GM18907 (cell line): ENCODE measurements around the gene COPZ1.

Source experiments
- ATAC-seq: cut with Tn5 transposase; IDR thresholded peaks from one replicate; pipeline ENCODE4 v1.9.1; 2021; ENCODE audit warnings: mild to moderate bottlenecking, moderate library complexity; ENCODE audit not compliant: unreplicated experiment

COPZ1 gene

DNA sequence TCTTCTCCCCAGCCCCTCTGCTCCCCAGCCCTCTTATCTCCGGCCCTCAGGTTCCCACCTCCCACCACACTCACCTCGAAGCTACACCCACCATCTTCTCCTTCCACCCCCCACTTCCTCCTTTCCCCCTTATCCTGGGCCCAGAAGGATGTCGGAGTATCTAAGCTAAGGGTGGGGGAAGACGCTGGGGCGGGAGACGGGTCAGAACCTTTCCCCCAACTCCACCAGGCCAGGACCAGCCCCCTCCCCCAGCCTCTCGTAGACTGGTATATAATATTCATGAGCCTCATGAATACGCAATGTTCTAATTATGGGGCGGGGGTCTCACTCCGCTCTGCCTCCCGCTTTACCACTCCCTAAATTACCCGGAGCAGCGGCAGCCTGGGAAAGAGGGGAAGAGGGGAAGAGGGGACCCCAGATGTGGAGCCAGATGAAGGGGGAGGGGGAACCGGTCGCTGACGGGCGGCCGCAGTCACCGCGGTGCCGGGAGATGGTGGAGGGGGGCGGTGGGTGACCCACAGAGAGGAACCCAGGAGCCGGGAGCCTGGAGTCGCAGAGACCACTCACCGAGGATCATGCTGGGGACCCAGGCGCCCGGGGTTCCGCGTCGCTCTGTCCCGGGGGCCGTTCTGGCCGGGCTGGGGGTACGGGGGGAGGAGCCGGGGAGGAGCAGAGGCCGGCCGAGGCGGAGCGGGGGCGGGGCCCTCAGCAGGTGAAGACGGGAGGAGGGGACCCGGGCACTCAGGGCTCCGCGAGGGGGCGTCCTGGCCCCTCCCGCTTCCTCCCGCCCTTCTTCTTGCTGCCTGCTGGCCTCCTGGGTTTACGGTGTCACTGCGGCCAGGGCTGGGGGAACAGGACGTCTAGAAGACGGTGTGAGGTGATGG is 66.0 kb downstream of the COPZ1 start:
- ATAC-seq, result peak; percentile 57

DNA sequence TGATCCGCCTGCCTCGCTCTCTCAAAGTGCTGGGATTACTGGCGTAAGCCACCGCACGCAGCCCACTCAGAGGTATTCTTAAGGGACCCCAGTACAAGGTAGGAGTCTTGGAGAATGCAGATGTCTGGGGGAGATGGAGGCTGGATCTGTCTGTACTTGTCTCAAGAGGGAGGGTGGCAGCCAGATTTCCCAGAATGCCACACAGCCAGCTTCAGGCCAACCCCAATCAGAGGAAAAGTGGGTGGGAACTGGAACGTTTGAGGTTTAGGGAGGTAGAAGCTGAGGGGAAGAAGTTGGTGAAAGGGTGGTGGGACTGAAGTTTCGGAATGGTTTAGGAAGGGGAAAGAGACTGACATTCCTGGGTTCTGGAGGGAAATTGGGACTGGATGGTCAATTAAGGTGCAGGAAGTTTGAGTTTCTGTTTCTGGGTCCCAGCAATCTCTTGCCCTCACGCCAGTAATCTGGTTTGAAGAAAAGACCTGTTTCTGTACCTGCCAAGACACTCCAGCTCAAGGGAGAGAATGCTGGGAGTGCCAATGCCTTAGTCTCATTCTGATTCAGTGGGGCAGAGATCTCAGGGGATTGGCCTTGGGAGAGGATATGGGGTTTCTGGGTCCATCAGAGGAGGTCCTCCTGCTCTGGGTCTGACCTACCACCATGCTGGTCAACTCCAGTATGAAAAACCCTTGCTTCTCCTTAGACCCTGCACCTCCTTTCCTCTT is 67.7 kb downstream of the COPZ1 start:
- ATAC-seq, result no peak

DNA sequence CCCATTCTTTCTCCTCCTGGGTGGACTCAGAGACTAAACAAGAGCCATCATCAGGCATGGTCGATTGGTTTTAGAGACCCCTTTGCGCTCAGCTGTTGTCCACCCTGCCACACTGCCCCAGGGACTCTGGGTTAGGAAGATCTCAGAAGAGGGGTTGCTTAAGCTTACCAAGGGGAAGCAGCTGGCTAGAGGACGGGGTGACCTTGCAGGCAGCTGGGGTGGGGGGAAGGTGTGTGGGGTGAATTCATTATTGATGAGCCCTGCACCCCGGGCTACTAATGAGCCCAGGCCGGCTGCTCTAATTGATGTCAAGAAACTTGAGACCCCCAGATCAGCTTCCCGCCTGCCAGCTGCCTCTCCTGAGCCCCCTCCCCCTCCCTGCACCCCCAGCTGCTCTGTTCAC is 68.3 kb downstream of the COPZ1 start:
- ATAC-seq, result no peak

DNA sequence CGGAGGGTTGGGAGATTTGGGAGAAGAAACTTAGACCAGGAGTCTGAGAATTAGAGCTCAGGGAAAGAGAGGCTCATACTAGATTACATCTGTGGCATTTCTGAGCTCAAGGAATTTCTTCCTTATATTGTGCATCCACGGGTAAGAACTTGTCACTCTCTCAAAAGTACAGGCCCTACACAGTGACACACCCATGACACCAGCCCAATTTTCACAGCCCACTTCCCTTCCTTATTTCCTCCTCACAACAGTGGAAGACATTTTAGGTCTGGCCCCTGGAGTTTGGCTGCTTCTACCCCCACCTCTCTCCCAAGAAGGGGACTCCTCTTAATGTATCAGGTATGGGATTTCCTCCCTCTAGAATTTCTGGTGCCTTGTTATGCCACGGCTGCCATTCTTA is 68.8 kb downstream of the COPZ1 start:
- no peak for ATAC-seq

DNA sequence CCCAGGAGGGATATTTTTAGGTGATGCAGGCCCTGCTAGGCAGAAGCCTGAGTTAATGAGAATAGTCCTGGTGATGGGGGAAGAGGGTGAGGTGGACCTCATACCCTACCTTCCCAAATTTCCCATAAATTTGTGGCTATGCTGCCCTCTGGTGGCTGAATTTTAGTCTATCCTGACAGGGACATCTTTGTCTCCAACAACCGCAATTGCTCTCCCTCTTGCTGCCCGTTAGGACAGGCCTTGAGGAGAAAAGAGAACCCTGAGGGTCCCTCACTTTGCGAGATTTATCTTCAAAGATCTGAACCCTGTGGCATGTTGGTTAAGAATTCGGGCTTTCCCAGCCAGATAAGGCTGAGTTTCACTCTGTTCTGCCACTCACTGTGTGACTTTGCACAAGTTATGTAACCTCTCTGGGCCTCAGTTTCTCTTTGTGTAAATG is 69.4 kb downstream of the COPZ1 start:
- no peak for ATAC-seq

DNA sequence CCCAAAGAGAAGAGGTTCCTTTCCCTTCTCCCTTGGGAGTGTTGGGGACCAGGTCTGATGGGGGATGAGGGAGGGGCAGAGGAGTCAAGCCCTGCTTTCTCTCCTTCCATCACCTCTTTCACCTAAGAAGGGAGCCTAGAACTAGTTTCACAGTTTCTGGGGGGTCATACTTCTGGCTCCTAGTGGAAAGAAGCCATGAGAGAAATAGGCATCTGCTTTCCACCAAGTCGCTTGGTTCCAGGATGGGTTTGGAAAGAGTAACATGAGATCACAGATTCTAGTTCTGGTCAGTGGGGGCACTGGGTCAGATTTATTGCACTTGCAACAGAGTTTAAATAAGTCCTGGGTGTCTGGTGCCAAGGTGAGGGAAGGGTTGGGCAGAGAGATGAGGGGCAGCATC is 70.1 kb downstream of the COPZ1 start:
- ATAC-seq, result no peak

DNA sequence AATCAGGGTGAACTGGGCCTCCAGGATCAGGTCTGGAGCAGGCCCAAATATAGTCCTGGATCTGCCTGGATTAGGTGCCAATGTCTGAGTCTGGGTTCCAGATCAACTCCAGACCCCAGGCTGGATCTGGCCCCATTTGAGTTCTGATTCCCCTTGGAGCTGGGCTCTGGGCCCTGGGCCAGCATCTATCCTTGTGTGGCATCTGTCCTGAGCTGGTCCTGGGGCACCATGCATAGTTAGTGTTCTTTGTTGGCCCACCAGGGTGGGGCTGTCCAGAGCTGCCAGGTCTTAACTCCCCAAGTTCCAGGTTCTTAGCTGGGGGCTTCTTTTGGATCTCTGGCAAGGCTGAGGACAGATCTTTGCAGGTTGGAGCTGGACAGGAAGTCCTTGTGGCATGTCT is 70.6 kb downstream of the COPZ1 start:
- no peak for ATAC-seq

DNA sequence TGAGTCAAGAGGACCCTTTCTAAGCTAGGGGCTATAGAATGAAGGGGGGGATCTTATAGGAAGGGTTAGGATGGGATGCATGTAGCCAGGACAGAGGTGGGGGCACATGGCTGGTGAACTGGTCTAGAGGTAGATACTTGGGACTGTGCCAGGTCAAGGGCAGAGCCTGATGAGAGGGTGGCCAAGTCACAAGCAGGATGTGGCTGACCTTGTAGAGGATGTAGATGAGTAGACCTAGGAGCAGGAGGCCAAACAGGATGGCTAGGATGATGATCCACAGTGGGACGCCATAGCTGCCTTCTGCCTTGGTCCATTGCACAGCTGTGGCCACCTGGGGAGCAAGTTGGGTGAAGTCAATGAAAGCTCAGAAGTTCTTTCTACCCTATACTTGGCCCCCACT is 72.2 kb downstream of the COPZ1 start:
- ATAC-seq, result no peak

DNA sequence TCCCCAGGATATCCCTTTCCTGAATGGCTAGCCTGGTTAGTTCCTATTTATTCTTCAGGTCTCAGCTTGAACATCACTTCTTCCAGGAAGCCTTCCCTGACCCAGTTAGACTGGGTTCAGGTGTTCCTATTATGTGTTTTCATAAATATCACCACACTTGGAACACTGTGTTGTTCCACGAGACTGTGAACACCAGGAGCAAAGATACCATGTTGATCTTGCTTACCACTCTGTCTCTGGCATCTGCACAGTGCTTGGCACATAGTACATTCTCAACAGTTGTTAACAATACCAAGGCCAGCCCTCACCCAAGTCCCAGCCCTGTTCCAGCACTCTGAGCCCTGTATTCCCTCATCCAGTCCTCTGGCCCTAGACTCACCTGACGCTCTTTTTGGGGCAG is 73.3 kb downstream of the COPZ1 start:
- no peak for ATAC-seq

DNA sequence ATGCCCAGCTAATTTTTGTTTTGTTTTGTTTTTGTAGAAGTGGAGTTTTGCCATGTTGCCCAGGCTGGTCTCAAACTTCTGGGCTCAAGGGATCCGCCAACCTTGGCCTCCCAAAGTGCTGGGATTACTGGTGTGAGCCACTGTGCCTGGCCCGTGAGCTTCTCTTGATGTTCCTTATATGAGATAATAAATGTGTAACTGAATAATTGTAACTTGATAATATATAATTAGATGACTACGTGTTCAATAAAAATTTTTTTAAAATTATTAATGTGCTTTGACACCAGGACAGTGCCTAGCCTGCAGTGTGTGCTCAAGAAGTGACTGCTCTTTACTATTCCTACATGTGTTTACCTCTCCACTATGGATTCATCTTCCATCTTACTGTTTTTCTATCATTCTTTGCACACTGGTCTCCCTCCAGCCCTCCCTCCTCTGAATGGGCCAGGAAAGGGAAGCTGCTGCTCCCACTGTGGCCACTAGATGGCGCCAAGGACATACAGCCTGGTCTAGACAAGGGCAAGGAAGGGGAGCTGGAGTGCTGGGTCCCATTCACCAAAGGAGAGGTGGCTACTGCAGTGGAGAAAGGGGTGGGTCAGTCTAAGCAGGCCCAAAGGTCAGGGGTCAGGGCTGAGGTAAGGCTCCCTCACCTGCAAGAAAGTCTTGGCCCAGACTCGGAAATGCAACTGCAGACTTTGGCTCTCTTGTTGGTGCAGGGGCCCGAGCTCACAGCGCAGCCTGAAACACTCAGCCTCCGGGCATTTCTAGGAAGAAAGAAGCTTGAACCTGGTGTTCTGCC is 74.3 kb downstream of the COPZ1 start:
- ATAC-seq, result peak; percentile 78

DNA sequence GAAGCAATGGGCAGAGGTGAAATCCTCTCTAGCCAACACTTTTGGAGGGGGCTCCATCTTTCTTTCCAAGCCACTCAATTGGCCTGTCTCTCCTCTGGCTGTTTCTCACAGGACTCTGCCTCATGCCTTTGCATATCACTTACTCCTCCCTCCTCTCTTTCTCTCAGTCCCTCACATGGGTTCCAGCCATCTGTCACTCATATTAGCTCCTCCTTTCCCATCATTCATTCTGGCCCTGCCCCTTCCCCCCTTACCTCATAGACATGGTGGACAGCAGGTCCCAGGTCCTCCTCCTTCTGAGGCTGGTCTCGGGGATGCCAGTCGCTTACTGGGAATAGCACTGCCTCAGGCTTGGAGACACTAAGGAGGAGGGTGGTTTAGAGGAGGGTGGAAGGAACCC is 76.2 kb downstream of the COPZ1 start:
- no peak for ATAC-seq
